ENCODE results near the gene SLC25A39. TPM values are rescaled to one million over a fixed set of nuclear protein-coding genes. Genes with fewer than 3 reads are reported as not detected.

The SLC25A39 gene
- total and polyA plus RNA-seq, 11 donors, result 37.2 to 96.0 (median 55.2) TPM

DNA sequence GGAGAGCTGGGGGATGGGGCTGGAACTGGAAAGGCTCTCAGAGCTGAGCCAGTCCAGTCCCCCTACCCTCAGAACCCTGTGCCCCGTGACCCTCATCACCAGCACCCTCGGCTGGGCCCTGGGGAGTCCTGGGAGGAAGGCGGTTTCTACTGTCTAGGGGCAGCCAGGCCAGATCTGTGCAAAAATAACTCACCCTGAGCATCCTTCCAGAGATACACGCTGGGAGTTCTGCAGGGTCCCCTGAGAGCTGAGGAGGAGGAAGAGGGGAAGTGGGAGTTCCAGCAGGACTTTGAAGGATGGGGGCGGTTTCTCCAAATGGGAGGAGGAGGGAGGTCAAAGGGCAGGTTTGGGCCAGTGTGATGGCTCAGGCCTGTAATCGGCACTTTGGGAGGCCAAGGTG, 51.7 kb downstream of the SLC25A39 start:
- no peak overlapping the region for H3K4me3 ChIP-seq
- peak overlapping the region in 5 of 12 donors; percentile 29 to 38 (median 34) for H3K27ac ChIP-seq
- intact Hi-C loops (cut with DNase I), result loop anchor here in 7 of 10 donors (5.0 to 10.0 kb wide), 2 partner anchors 48 to 56 kb away; partner anchors contain the start of gene UBTF (in 1 of the 7)
- DNase-seq, result peak in 2 of 5 donors; percentile 25 to 33
- H3K9me3 ChIP-seq, result no peaks in the 10 kb centered on the region
- no peak for TF ChIP-seq POLR2A (IDR thresholded peaks at IDR 0.05)
- TF ChIP-seq, protein P1, sequence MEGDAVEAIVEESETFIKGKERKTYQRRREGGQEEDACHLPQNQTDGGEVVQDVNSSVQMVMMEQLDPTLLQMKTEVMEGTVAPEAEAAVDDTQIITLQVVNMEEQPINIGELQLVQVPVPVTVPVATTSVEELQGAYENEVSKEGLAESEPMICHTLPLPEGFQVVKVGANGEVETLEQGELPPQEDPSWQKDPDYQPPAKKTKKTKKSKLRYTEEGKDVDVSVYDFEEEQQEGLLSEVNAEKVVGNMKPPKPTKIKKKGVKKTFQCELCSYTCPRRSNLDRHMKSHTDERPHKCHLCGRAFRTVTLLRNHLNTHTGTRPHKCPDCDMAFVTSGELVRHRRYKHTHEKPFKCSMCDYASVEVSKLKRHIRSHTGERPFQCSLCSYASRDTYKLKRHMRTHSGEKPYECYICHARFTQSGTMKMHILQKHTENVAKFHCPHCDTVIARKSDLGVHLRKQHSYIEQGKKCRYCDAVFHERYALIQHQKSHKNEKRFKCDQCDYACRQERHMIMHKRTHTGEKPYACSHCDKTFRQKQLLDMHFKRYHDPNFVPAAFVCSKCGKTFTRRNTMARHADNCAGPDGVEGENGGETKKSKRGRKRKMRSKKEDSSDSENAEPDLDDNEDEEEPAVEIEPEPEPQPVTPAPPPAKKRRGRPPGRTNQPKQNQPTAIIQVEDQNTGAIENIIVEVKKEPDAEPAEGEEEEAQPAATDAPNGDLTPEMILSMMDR (IDR thresholded peaks at IDR 0.05), result no peak
- H3K36me3 ChIP-seq, result no peaks in the 10 kb centered on the region
- no peaks in the 10 kb centered on the region for H3K27me3 ChIP-seq
- 34 to 61% (median 50%) methylated on average over 6 of the region's 6 CpGs for WGBS, 4 donors
- ATAC-seq, result peak in 3 of 4 donors; percentile 29 to 43 (median 31)
- peaks cover 0 to 19% (median 12%) of the 10 kb centered on the region in 12 donors for H3K4me1 ChIP-seq

DNA sequence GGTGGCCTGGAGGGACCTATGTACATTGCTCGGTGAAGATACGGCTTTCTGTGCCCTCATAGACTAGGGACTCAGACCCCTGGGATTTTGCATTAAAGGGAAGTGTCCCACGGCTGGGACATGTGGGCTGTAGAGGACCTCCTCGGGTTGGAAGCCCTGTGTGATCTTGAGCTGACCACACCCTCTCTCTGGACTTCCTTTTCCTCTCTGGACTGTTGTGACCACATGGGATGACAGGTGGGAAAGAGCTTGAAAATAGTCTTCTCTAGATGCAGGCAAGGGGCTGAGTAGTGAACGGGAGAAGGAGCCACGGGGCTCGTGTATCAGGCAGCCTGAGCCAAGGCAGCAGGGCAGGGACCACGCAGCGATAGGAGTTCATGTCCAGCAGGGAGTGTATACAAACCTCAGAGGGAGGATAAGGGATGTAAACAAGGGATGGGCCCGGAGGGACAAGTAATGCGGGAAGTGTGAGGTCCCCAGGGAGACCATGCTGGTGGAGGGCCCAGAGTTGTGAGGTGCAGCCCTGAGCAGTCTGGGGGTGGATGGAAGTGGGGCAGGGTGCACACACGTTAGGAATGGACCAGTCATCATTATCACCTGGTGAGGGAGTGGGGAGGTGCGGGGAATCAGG, 52.2 kb downstream of the SLC25A39 start:
- Histone ChIP-seq H3K36me3 (no peaks in the 10 kb centered on the region), H3K4me3 (no peak overlapping the region), H3K9me3 (no peaks in the 10 kb centered on the region), H3K27me3 (no peaks in the 10 kb centered on the region), H3K4me1 (peaks cover 0 to 19% (median 12%) of the 10 kb centered on the region in 12 donors), H3K27ac (peak overlapping the region in 6 of 12 donors; percentile 9 to 54 (median 35))
- WGBS, 4 donors, result 37 to 49% (median 43%) methylated on average over 11 to 13 of the region's 13 CpGs
- TF ChIP-seq, protein P1 (IDR thresholded peaks at IDR 0.05), result no peak
- no peak for TF ChIP-seq POLR2A (IDR thresholded peaks at IDR 0.05)
- no peak for DNase-seq
- intact Hi-C loops (cut with DNase I), result loop anchor here in 7 of 10 donors (5.0 to 10.0 kb wide), 2 partner anchors 48 to 55 kb away; partner anchors contain the start of gene UBTF (in 1 of the 7)
- ATAC-seq, result peak; percentile 32 to 83 (median 44)

Other genes starting within 250 kb of the SLC25A39 start
- gene HDAC5, start 201.2 kb downstream of the SLC25A39 start, total RNA-seq, result 100 to 1,000 TPM in 2 of 9 donors, 10 to 100 TPM in 7; 54.6 to 283 (median 70.1) TPM
- gene HDAC5, start 201.2 kb downstream of the SLC25A39 start, polyA plus RNA-seq, result 10 to 100 TPM; 64.2 to 91.0 TPM
- gene HROB, start 182.9 kb downstream of the SLC25A39 start, total RNA-seq, result 1 to 10 TPM in 4 of 9 donors, under 1 TPM in 5; 0.47 to 5.8 (median 0.84) TPM
- under 1 TPM; 0.34 to 0.42 TPM for gene HROB, start 182.9 kb downstream of the SLC25A39 start, polyA plus RNA-seq
- 10 to 100 TPM in 7 of 9 donors, 1 to 10 TPM in 2; 7.7 to 71.1 (median 13.8) TPM for gene ASB16, start 154.1 kb downstream of the SLC25A39 start, total RNA-seq
- 1 to 10 TPM; 1.5 to 5.1 TPM for gene ASB16, start 154.1 kb downstream of the SLC25A39 start, polyA plus RNA-seq
- gene TMUB2, start 137.9 kb downstream of the SLC25A39 start, total RNA-seq, result 10 to 100 TPM; 18.8 to 37.4 (median 21.8) TPM
- 10 to 100 TPM; 24.7 to 35.1 TPM for gene TMUB2, start 137.9 kb downstream of the SLC25A39 start, polyA plus RNA-seq
- 10 to 100 TPM; 24.1 to 51.9 (median 35.3) TPM for gene ATXN7L3, start 124.9 kb downstream of the SLC25A39 start, total RNA-seq
- 10 to 100 TPM; 24.3 to 54.4 TPM for gene ATXN7L3, start 124.9 kb downstream of the SLC25A39 start, polyA plus RNA-seq
- 10 to 100 TPM; 33.1 to 61.2 (median 44.2) TPM for gene UBTF, start 105.1 kb downstream of the SLC25A39 start, total RNA-seq
- gene UBTF, start 105.1 kb downstream of the SLC25A39 start, polyA plus RNA-seq, result 10 to 100 TPM; 34.1 to 41.6 TPM
- 1 to 10 TPM in 1 of 9 donors, under 1 TPM in 7, not detected in 1; 0.29 to 3.3 (median 0.61) TPM for gene SLC4A1, start 56.7 kb downstream of the SLC25A39 start, total RNA-seq
- gene SLC4A1, start 56.7 kb downstream of the SLC25A39 start, polyA plus RNA-seq, result under 1 TPM in 1 of 2 donors, not detected in 1; 0.03 TPM
- gene RUNDC3A, start 16.2 kb downstream of the SLC25A39 start, total RNA-seq, result 1 to 10 TPM in 2 of 9 donors, under 1 TPM in 6, not detected in 1; 0.27 to 1.3 (median 0.57) TPM
- gene RUNDC3A, start 16.2 kb downstream of the SLC25A39 start, polyA plus RNA-seq, result under 1 TPM; 0.19 to 0.57 TPM
- gene GRN, start 20.5 kb upstream of the SLC25A39 start, total RNA-seq, result 100 to 1,000 TPM in 8 of 9 donors, 10 to 100 TPM in 1; 94.8 to 451 (median 196) TPM
- 100 to 1,000 TPM in 1 of 2 donors, 10 to 100 TPM in 1; 44.6 to 105 TPM for gene GRN, start 20.5 kb upstream of the SLC25A39 start, polyA plus RNA-seq
- 1 to 10 TPM in 3 of 9 donors, under 1 TPM in 6; 0.40 to 2.1 (median 0.87) TPM for gene FAM171A2, start 39.0 kb upstream of the SLC25A39 start, total RNA-seq
- under 1 TPM; 0.42 to 0.51 TPM for gene FAM171A2, start 39.0 kb upstream of the SLC25A39 start, polyA plus RNA-seq
- gene ITGA2B, start 64.8 kb upstream of the SLC25A39 start, total RNA-seq, result 1 to 10 TPM in 2 of 9 donors, under 1 TPM in 7; 0.16 to 1.8 (median 0.37) TPM
- under 1 TPM; 0.22 to 0.34 TPM for gene ITGA2B, start 64.8 kb upstream of the SLC25A39 start, polyA plus RNA-seq
- gene GPATCH8, start 178.6 kb upstream of the SLC25A39 start, total RNA-seq, result 10 to 100 TPM; 17.5 to 24.9 (median 21.5) TPM
- 10 to 100 TPM; 12.8 to 15.1 TPM for gene GPATCH8, start 178.6 kb upstream of the SLC25A39 start, polyA plus RNA-seq
- gene FZD2, start 232.7 kb upstream of the SLC25A39 start, total RNA-seq, result 1 to 10 TPM; 1.6 to 8.1 (median 4.5) TPM
- 1 to 10 TPM; 2.4 to 3.2 TPM for gene FZD2, start 232.7 kb upstream of the SLC25A39 start, polyA plus RNA-seq

Measured in heart left ventricle (tissue), 16 donors.